Stimulated activated CD4-positive, alpha-beta T cell treated with anti-CD3 and anti-CD28 coated beads, Interleukin-2, amount 100 ng/mL, for 48 hours (primary cell): ENCODE data around the gene NEMF.
"Not testable (repeated sequence)": the region's sequence is repeated elsewhere in the genome, so short reads cannot be mapped to it uniquely, and the experiment has no call there.

Source experiments
- DNase-seq, 2 donors: peaks; one replicate each; pipeline ENCODE4 v3.0.0-alpha.2; 2020

The NEMF gene

GRCh38 chr14:49852301-49853157 lies at the start of gene NEMF:
TSS of gene NEMF (minus strand) at chr14:49852788. CDS start at chr14:49852753, 35 bp downstream.
- peak; percentile 82 to 88 for DNase-seq

GRCh38 chr14:49900973-49901372 lies 48.4 kb upstream of the NEMF start:
- DNase-seq, result no peak

GRCh38 chr14:49898485-49898884 lies 45.9 kb upstream of the NEMF start:
- DNase-seq, result no peak

GRCh38 chr14:49897965-49898364 lies 45.4 kb upstream of the NEMF start:
- DNase-seq, result no peak

- no peak for DNase-seq
These were observed 44.8 kb upstream of the NEMF start for GRCh38 chr14:49897414-49897813.

GRCh38 chr14:49896966-49897365 lies 44.4 kb upstream of the NEMF start:
- no peak for DNase-seq

GRCh38 chr14:49896272-49896671 lies 43.7 kb upstream of the NEMF start:
- not testable (repeated sequence) for DNase-seq

GRCh38 chr14:49895480-49895879 lies 42.9 kb upstream of the NEMF start:
- no peak for DNase-seq

GRCh38 chr14:49894214-49895107 lies 41.9 kb upstream of the NEMF start:
- not testable (repeated sequence) for DNase-seq

GRCh38 chr14:49893309-49894213 lies 41.0 kb upstream of the NEMF start:
- DNase-seq, result peak; percentile 72 to 81

- peak; percentile 94 to 97 for DNase-seq
These were observed 40.2 kb upstream of the NEMF start, which contains the start of gene ARF6 for GRCh38 chr14:49892636-49893308. TSS of gene ARF6 (plus strand) at chr14:49893082. CDS start at chr14:49893737, 655 bp downstream.

GRCh38 chr14:49892301-49892635 lies 39.7 kb upstream of the NEMF start:
- DNase-seq, result no peak

- DNase-seq, result no peak
These were observed 35.7 kb upstream of the NEMF start for GRCh38 chr14:49888293-49888692.

GRCh38 chr14:49886523-49886922 lies 33.9 kb upstream of the NEMF start:
- DNase-seq, result no peak

- no peak for DNase-seq
These were observed 30.5 kb upstream of the NEMF start for GRCh38 chr14:49882826-49883694.

- no peak for DNase-seq
These were observed 28.9 kb upstream of the NEMF start for GRCh38 chr14:49881350-49882001.

GRCh38 chr14:49880267-49881064 lies 27.9 kb upstream of the NEMF start:
- DNase-seq, result no peak

GRCh38 chr14:49879646-49880204 lies 27.1 kb upstream of the NEMF start:
- peak; percentile 45 to 49 for DNase-seq

- DNase-seq, result no peak
These were observed 24.1 kb upstream of the NEMF start for GRCh38 chr14:49876563-49877127.
